Activated naive CD8-positive, alpha-beta T cell treated with anti-CD3 and anti-CD28 coated beads for 36 hours (primary cell): ENCODE measurements around the gene HSPB1. TPM values are rescaled to one million over a fixed set of nuclear protein-coding genes. Genes with fewer than 3 reads are reported as not detected.
"Not testable (repeated sequence)": the region's sequence is repeated elsewhere in the genome, so short reads cannot be mapped to it uniquely, and the experiment has no call there.

Source experiments
- DNase-seq: peaks from one replicate; pipeline ENCODE4 v3.0.0; 2021
- H3K27ac Mint-ChIP-seq: one replicate; pipeline ENCODE4 v1.8.0; 2022; ENCODE audit warnings: mild to moderate bottlenecking, moderate library complexity, mixed read lengths
- H3K27me3 Mint-ChIP-seq: one replicate; pipeline ENCODE4 v1.8.0; 2022; ENCODE audit warnings: mild to moderate bottlenecking, mixed read lengths
- H3K36me3 Mint-ChIP-seq: one replicate; pipeline ENCODE4 v1.8.0; 2021; ENCODE audit warnings: mild to moderate bottlenecking, mixed read lengths
- H3K4me1 Mint-ChIP-seq: one replicate; pipeline ENCODE4 v1.8.0; 2021; ENCODE audit warnings: mixed read lengths
- H3K4me3 Mint-ChIP-seq: one replicate; pipeline ENCODE4 v1.8.0; 2022; ENCODE audit warnings: mild to moderate bottlenecking, moderate library complexity, mixed read lengths
- H3K9me3 Mint-ChIP-seq: one replicate; pipeline ENCODE4 v1.8.0; 2022; ENCODE audit warnings: mixed read lengths
- total RNA-seq, 2 experiments: library from RNA; stranded (reverse); gene quantifications; one replicate each; pipeline ENCODE4 v1.2.3, GENCODE V29; 2021

The HSPB1 gene
- total RNA-seq, 2 experiments from 2014 or later: 96.7 to 102 TPM

DNA sequence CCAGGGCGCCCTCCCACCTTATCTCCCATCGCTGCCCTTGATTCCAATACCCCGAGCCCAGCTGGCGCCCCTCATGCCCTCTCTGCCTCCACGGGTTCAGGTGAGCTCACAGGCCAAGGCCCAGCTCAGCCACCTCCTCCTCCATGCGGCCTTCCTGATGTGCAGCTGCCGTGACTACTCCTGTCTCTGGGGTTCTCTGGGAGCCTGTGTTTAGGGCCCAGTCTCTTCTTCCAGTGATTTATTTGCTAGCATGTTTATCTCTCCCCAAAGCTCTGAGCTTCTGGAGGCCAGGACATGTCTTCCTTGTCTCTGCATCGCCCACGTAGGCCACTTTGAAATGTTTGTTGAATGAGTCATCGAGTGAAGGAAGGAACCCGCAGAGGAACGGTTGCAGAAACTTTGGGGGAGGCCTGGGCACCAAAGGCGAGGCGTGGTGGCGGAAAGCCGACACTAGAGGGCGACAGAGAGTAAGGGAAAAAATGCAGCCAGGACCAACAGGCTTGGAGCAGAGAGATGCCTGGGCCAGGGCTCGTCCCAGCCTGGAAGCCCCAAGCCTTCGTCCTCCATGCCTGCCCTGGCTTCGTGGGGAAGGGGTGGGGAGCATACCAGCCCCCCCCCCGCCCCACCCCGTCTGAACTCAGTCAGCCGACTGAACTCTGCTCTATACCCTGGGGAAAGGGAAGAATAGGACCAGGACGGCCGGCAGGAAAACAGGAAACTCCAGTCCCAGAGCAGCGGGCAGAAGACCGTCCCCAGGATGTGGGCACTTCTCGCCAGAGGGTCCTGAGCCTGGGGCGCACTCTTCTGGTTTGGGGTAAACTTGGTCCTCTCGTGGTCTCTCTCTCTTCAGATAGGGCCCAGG is 10.9 kb upstream of the HSPB1 start:
- peak overlapping the region; percentile 22 for H3K4me3 Mint-ChIP-seq

GRCh38 chr7:76292213-76292573 is 10.3 kb upstream of the HSPB1 start:
- H3K36me3 Mint-ChIP-seq: no peaks in the 10 kb centered on the region
- no peak overlapping the region for H3K27ac Mint-ChIP-seq
- H3K4me3 Mint-ChIP-seq: peak overlapping the region; percentile 22
- no peaks in the 10 kb centered on the region for H3K27me3 Mint-ChIP-seq
- no peaks in the 10 kb centered on the region for H3K9me3 Mint-ChIP-seq
- DNase-seq: no peak
- peaks cover 11% of the 10 kb centered on the region for H3K4me1 Mint-ChIP-seq

More for the DNA sequence above, 10.9 kb upstream of the HSPB1 start:
- peaks cover 11% of the 10 kb centered on the region for H3K4me1 Mint-ChIP-seq
- DNase-seq: peak; percentile 90
- H3K27me3 Mint-ChIP-seq: no peaks in the 10 kb centered on the region
- no peaks in the 10 kb centered on the region for H3K9me3 Mint-ChIP-seq
- no peaks in the 10 kb centered on the region for H3K36me3 Mint-ChIP-seq
- peak overlapping the region; percentile 74 for H3K27ac Mint-ChIP-seq

DNA sequence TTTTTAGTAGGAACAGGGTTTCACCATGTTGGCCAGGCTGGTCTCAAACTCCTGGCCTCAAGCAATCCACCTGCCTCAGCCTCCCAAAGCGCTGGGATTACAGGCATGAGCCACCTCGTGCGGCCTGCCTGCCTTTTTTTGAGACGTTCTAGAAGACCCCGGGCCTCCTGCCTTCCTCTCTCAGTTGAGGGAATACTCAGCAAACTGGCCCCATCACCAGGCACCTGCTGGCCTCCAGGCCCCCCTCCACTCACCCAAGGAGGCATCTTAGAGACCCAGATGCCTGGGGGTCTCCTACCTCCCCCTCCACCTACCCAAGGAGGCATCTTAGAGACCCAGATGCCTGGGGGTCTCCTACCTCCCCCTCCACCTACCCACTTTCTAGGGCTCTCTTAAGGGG is 9.6 kb upstream of the HSPB1 start:
- H3K27ac Mint-ChIP-seq: not testable (repeated sequence)

GRCh38 chr7:76293407-76293901 is 9.0 kb upstream of the HSPB1 start:
- Mint-ChIP-seq H3K27me3 (no peaks in the 10 kb centered on the region), H3K4me1 (peaks cover 11% of the 10 kb centered on the region), H3K9me3 (no peaks in the 10 kb centered on the region), H3K36me3 (no peaks in the 10 kb centered on the region), H3K4me3 (no peak overlapping the region), H3K27ac (no peak overlapping the region)
- DNase-seq: no peak

More for the DNA sequence above, 9.6 kb upstream of the HSPB1 start:
- H3K27me3 Mint-ChIP-seq, H3K9me3 Mint-ChIP-seq, H3K36me3 Mint-ChIP-seq, H3K4me3 Mint-ChIP-seq, DNase-seq: not testable (repeated sequence)
- peaks cover 11% of the 10 kb centered on the region for H3K4me1 Mint-ChIP-seq

- no peaks in the 10 kb centered on the region for H3K36me3 Mint-ChIP-seq
- no peak overlapping the region for H3K4me3 Mint-ChIP-seq
- H3K4me1 Mint-ChIP-seq: peaks cover 11% of the 10 kb centered on the region
- H3K9me3 Mint-ChIP-seq: no peaks in the 10 kb centered on the region
- no peak for DNase-seq
- H3K27ac Mint-ChIP-seq: no peak overlapping the region
- H3K27me3 Mint-ChIP-seq: no peaks in the 10 kb centered on the region
These were observed 8.0 kb upstream of the HSPB1 start for GRCh38 chr7:76294344-76295024.

DNA sequence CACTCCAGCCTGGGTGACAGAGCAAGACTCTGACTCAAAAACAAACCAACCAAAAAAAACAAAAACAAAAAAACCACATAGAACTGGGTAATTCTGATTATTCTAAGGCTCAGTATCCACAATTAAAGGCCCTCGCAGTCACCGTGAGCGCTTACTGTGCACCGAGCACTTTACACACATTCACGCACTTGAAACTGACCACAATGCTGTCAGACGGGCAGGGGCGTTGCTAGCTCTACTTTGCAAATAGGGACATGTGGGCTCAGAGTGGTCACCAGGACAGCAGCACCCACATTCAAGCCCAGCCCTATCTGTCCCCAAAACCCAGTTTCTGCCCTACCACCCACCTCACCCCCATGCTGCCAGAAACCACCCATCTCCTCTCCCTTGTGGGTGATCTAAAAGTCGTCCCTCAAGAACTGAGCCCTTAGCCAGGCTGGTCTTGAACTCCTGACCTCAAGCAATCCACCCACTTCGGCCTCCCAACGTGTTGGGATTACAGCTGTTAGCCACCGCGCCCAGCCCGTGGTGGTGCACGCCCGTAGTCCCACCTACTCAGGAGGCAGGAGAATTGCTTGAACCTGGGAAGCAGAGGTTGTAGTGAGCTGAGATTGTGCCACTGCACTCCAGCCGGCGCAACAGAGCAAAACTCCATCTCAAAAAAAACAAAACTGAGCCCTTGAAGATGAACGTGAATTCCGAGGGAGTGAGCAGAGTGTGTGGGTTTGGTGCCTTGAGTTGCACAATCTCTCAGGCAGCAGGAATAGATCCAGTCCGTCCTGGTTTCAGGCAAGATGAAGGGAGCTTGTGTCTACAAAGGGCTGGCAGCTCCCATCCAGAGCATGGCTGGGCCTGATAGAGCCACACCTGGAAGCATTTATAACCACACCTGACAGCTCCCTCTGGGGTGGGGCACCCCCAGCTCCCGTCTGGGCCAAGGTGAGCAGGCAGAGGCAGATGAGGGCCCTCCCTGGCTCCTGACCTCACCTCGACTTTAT is 5.4 kb upstream of the HSPB1 start:
- DNase-seq: no peak
- H3K9me3 Mint-ChIP-seq: no peaks in the 10 kb centered on the region
- H3K4me1 Mint-ChIP-seq: peaks cover 3% of the 10 kb centered on the region
- no peak overlapping the region for H3K4me3 Mint-ChIP-seq
- H3K36me3 Mint-ChIP-seq: no peaks in the 10 kb centered on the region
- peaks cover 2% of the 10 kb centered on the region for H3K27me3 Mint-ChIP-seq
- H3K27ac Mint-ChIP-seq: no peak overlapping the region

GRCh38 chr7:76300166-76300731 is 2.2 kb upstream of the HSPB1 start:
- Mint-ChIP-seq H3K27ac (no peak overlapping the region), H3K4me3 (no peak overlapping the region), H3K9me3 (no peaks in the 10 kb centered on the region), H3K4me1 (peaks cover 16% of the 10 kb centered on the region), H3K27me3 (peaks cover 9% of the 10 kb centered on the region), H3K36me3 (peaks cover 6% of the 10 kb centered on the region)
- DNase-seq: no peak

DNA sequence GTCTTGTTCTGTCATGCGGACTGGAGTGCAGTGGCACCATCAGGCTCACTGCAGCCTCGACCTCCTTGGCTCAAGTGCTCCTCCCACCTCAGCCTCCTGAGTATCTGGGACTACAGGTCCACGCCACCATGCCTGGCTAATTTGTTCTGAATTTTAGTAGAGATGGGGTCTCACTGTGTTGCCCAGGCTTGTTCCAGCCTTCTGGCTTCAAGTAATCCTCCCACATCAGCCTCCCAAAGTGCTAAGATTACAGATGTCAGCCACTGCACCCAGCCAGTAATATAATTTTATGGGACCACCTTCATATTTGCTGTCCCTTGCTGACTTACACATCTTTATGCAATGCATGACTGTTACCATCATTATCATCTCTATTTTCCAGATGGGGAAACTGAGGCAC is 1.5 kb upstream of the HSPB1 start:
- Mint-ChIP-seq H3K27me3 (peaks cover 9% of the 10 kb centered on the region), H3K4me3 (no peak overlapping the region), H3K4me1 (peaks cover 16% of the 10 kb centered on the region), H3K27ac (no peak overlapping the region), H3K9me3 (no peaks in the 10 kb centered on the region), H3K36me3 (peaks cover 6% of the 10 kb centered on the region)
- no peak for DNase-seq

DNA sequence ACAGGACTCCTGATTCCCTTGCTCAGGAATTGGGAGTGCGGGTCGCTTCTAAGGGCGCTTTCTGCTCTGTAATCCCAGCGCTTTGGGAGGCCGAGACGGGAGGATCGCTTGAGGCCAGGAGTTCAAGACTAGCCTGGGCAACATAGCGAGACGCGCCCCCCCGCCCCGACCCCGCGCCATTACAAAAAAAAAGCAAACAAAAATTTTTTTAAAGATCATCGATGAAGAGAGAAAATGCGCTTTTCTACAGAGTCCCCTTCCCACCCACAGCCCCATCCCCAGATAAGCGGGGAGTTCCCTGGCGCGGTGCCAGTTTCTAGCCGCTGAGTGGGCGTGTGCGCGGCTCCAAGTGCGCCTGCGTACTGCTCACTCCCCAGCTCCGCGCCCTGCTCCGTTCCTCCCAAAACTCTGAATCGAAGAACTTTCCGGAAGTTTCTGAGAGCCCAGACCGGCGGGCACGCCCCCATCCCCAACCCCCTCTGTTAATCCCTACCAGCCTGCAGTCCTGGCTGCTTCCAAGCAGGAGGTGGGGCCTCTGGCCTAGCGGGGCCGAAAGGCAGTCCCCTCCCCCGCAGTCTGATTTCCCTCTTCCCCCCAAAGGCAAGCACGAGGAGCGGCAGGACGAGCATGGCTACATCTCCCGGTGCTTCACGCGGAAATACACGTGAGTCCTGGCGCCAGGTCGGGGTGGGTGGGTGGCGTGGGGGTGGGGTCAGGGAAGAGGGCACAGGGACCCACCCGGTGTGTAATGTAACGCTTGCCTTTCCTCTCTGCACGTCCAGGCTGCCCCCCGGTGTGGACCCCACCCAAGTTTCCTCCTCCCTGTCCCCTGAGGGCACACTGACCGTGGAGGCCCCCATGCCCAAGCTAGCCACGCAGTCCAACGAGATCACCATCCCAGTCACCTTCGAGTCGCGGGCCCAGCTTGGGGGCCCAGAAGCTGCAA is 1.0 kb downstream of the HSPB1 start:
- Mint-ChIP-seq H3K9me3 (no peaks in the 10 kb centered on the region), H3K27ac (peak overlapping the region; percentile 89), H3K36me3 (peaks cover 6% of the 10 kb centered on the region), H3K27me3 (peaks cover 9% of the 10 kb centered on the region), H3K4me1 (peaks cover 16% of the 10 kb centered on the region), H3K4me3 (peak overlapping the region; percentile 90)
- peak; percentile 72 for DNase-seq

DNA sequence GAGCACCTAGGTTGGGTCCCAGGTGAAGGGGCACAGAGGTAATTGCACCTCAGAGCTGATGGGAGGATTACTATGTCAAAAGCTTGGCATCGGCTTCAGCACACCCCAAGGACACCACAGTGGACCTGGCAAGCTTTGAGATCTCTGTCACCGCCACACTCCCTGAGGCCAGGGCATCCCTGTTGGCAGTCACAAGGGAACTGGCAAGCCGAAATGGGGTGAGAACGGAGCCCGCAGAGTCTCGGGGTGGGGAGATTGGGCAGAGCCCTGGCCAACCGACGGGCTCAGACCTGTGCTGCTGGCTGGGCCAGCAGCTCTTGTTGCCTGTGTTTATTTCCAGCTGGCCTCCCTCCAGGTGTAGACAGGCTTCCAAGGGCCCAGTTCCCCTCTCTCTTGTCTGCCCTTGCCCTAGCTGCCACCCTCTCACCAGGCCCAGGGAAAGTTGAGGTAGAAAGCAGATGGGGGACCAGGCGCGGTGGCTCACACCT is 2.5 kb downstream of the HSPB1 start:
- Mint-ChIP-seq H3K27me3 (peaks cover 9% of the 10 kb centered on the region), H3K4me1 (peaks cover 16% of the 10 kb centered on the region), H3K4me3 (no peak overlapping the region), H3K9me3 (no peaks in the 10 kb centered on the region), H3K36me3 (peaks cover 6% of the 10 kb centered on the region), H3K27ac (no peak overlapping the region)
- no peak for DNase-seq

GRCh38 chr7:76308874-76309273 is 6.4 kb downstream of the HSPB1 start:
- not testable (repeated sequence) for DNase-seq, H3K27ac Mint-ChIP-seq, H3K4me3 Mint-ChIP-seq, H3K27me3 Mint-ChIP-seq, H3K4me1 Mint-ChIP-seq, H3K9me3 Mint-ChIP-seq, H3K36me3 Mint-ChIP-seq

- not testable (repeated sequence) for H3K27me3 Mint-ChIP-seq, H3K4me1 Mint-ChIP-seq, H3K27ac Mint-ChIP-seq, H3K4me3 Mint-ChIP-seq, DNase-seq, H3K36me3 Mint-ChIP-seq, H3K9me3 Mint-ChIP-seq
These were observed 7.0 kb downstream of the HSPB1 start for GRCh38 chr7:76309341-76310101.
